PFSK-1 (cell line): Measurements from ENCODE around the gene LDLRAD4.

Experiments used
- FOXP2 ChIP-seq: optimal IDR thresholded peaks from 2 replicates; pipeline ENCODE3; 2011; ENCODE audit warnings: borderline replicate concordance, control low read depth, inconsistent platforms; ENCODE audit not compliant: insufficient read depth; ENCODE audit errors: extremely low read length, extremely low read depth
- POLR2AphosphoS5 ChIP-seq: IDR thresholded peaks from 2 replicates; pipeline ENCODE4 v1.6.1; 2012; ENCODE audit warnings: low read depth, mild to moderate bottlenecking, control low read depth, low read length, moderate library complexity
- REST ChIP-seq, 2 experiments: IDR thresholded peaks; 2 replicates each; pipeline versions ENCODE4 v1.6.1 to v1.8.0; 2011 to 2012; ENCODE audit warnings: low read depth in 2 of 2, low read length in 2 of 2, control low read depth in 1 of 2, inconsistent platforms in 1 of 2, mild to moderate bottlenecking in 1 of 2, moderate library complexity in 1 of 2; ENCODE audit not compliant: insufficient read depth in 1 of 2
- TAF1 ChIP-seq: IDR thresholded peaks from 2 replicates; pipeline ENCODE4 v1.6.1; 2012; ENCODE audit warnings: low read length, control low read depth, borderline replicate concordance; ENCODE audit not compliant: insufficient read depth

DNA sequence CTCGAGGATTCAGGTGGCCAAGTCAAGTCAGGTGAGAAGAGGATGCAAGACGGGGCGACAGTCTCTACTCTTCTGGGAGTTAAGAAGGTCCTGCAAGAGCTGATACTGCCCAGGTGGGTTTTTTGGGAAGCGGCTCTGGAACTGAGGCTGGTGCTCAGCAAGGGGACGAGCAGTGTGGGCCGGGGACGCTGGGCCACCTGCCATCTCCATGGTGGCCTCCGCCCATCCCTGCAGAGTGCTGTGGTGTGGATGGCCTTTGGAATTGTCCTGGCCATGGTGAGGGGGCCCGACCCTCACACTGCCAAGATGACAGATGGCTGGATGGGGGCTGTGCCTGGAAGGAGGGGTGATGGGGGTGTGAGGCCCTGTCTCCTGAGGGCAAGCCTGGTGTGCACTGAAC, 34.2 kb upstream of the LDLRAD4 start:
- TF ChIP-seq REST (IDR thresholded peaks at IDR 0.05; ENCODE audit: insufficient read depth in 1 of 2, low read depth in 2 of 2, low read length in 2 of 2) (no peak), POLR2AphosphoS5 (no peak), TAF1 (no peak), FOXP2 (no peak)
